GM23338 (cell line): ENCODE data around the gene CNPY1. TPM values are rescaled to one million over a fixed set of nuclear protein-coding genes. Genes with fewer than 3 reads are reported as not detected.

Experiments
- CREB1 ChIP-seq: fragments of 250-450 bp; sonication (Bioruptor Pico); IDR thresholded peaks from 2 replicates; pipeline ENCODE4 v1.5.0; 2020; ENCODE audit warnings: low read depth, mild to moderate bottlenecking, moderate library complexity
- EZH2 ChIP-seq: fragments of 200-600 bp; sonication (generic); IDR thresholded peaks from one replicate; pipeline ENCODE4 v1.8.0; 2017; ENCODE audit warnings: antibody characterized with exemption, mild to moderate bottlenecking, low read depth; ENCODE audit not compliant: unreplicated experiment
- EZH2phosphoT487 ChIP-seq: fragments of 200-600 bp; sonication (generic); IDR thresholded peaks from one replicate; pipeline ENCODE4 v1.8.1; 2018; ENCODE audit warnings: antibody characterized with exemption; ENCODE audit not compliant: unreplicated experiment
- JUNB ChIP-seq: IDR thresholded peaks from one replicate; pipeline ENCODE4 v1.6.1; 2016; ENCODE audit warnings: antibody characterized with exemption; ENCODE audit not compliant: unreplicated experiment
- NANOG ChIP-seq: IDR thresholded peaks from 2 replicates; pipeline ENCODE4 v1.6.1; 2016; ENCODE audit warnings: antibody characterized with exemption, borderline replicate concordance
- POLR2AphosphoS5 ChIP-seq: IDR thresholded peaks from 2 replicates; pipeline ENCODE4 v1.6.1; 2016; ENCODE audit warnings: antibody characterized with exemption, low read depth
- STAT1 ChIP-seq: IDR thresholded peaks from one replicate; pipeline ENCODE4 v1.6.1; 2016; ENCODE audit warnings: antibody characterized with exemption; ENCODE audit not compliant: unreplicated experiment
- ZNF331 ChIP-seq: fragments of 250-450 bp; sonication (Bioruptor Pico); IDR thresholded peaks from 2 replicates; pipeline ENCODE4 v1.5.0; 2020; ENCODE audit warnings: low read depth, mild to moderate bottlenecking, moderate library complexity
- polyA plus RNA-seq: library from polyadenylated mRNA; unstranded; fragments of >200 nt; fragmentation: Nextera tagmentation; extraction: Ambion mirVana; gene quantifications from 2 replicates; pipeline ENCODE4 v1.2.1, GENCODE V29; 2016
- total RNA-seq: library from RNA; depleted of rRNA; stranded (reverse); fragments of >200 nt; shearing (Covaris generic); gene quantifications from 2 replicates; pipeline ENCODE4 v1.2.3, GENCODE V29; 2014
- TF ChIP-seq, protein P1 (sequence below): fragments of 250-450 bp; sonication (Bioruptor Pico); IDR thresholded peaks from 2 replicates; pipeline ENCODE4 v1.5.0; 2020; ENCODE audit warnings: mild to moderate bottlenecking, moderate library complexity
- TF ChIP-seq, protein P2 (sequence below), 2 experiments: fragments of 200-600 bp in 1 of 2; sonication (generic) in 1 of 2; conservative IDR thresholded peaks; 2 replicates each; pipeline versions ENCODE4 v1.5.1 to v1.6.1; 2016 to 2017; ENCODE audit warnings: antibody characterized with exemption in 2 of 2, low read depth in 2 of 2, mild to moderate bottlenecking in 2 of 2, moderate library complexity in 1 of 2

CNPY1 gene
- total and polyA plus RNA-seq, 2 experiments from 2014 or later, result not detected

DNA sequence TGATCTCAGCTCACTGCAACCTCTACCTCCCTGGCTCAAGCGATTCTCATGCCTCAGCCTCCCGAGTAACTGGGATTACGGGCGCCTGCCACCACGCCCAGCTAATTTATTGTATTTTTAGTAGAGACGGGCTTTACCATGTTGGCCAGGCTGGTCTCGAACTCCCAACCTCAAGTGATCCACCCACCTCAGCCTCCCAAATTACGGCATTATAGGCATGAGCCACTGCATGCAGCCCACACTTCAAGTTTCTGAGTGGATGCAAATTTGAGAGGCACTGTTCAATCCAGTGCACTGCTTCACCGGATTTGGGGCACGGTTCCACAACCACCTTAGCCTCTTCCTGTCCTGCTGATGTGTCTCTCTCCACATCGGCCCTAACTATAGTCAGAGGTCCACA lies 16.5 kb downstream of the CNPY1 start (continued):
- TF ChIP-seq, protein P1, sequence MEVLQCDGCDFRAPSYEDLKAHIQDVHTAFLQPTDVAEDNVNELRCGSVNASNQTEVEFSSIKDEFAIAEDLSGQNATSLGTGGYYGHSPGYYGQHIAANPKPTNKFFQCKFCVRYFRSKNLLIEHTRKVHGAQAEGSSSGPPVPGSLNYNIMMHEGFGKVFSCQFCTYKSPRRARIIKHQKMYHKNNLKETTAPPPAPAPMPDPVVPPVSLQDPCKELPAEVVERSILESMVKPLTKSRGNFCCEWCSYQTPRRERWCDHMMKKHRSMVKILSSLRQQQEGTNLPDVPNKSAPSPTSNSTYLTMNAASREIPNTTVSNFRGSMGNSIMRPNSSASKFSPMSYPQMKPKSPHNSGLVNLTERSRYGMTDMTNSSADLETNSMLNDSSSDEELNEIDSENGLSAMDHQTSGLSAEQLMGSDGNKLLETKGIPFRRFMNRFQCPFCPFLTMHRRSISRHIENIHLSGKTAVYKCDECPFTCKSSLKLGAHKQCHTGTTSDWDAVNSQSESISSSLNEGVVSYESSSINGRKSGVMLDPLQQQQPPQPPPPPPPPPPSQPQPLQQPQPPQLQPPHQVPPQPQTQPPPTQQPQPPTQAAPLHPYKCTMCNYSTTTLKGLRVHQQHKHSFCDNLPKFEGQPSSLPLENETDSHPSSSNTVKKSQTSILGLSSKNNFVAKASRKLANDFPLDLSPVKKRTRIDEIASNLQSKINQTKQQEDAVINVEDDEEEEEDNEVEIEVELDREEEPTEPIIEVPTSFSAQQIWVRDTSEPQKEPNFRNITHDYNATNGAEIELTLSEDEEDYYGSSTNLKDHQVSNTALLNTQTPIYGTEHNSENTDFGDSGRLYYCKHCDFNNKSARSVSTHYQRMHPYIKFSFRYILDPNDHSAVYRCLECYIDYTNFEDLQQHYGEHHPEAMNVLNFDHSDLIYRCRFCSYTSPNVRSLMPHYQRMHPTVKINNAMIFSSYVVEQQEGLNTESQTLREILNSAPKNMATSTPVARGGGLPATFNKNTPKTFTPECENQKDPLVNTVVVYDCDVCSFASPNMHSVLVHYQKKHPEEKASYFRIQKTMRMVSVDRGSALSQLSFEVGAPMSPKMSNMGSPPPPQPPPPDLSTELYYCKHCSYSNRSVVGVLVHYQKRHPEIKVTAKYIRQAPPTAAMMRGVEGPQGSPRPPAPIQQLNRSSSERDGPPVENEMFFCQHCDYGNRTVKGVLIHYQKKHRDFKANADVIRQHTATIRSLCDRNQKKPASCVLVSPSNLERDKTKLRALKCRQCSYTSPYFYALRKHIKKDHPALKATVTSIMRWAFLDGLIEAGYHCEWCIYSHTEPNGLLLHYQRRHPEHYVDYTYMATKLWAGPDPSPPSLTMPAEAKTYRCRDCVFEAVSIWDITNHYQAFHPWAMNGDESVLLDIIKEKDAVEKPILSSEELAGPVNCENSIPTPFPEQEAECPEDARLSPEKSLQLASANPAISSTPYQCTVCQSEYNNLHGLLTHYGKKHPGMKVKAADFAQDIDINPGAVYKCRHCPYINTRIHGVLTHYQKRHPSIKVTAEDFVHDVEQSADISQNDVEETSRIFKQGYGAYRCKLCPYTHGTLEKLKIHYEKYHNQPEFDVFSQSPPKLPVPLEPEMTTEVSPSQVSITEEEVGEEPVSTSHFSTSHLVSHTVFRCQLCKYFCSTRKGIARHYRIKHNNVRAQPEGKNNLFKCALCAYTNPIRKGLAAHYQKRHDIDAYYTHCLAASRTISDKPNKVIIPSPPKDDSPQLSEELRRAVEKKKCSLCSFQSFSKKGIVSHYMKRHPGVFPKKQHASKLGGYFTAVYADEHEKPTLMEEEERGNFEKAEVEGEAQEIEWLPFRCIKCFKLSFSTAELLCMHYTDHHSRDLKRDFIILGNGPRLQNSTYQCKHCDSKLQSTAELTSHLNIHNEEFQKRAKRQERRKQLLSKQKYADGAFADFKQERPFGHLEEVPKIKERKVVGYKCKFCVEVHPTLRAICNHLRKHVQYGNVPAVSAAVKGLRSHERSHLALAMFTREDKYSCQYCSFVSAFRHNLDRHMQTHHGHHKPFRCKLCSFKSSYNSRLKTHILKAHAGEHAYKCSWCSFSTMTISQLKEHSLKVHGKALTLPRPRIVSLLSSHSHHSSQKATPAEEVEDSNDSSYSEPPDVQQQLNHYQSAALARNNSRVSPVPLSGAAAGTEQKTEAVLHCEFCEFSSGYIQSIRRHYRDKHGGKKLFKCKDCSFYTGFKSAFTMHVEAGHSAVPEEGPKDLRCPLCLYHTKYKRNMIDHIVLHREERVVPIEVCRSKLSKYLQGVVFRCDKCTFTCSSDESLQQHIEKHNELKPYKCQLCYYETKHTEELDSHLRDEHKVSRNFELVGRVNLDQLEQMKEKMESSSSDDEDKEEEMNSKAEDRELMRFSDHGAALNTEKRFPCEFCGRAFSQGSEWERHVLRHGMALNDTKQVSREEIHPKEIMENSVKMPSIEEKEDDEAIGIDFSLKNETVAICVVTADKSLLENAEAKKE (CRISPR knock-in tag), result no peak
- TF ChIP-seq EZH2, result no peak
- no peak for TF ChIP-seq EZH2phosphoT487
- no peak for TF ChIP-seq CREB1 (CRISPR knock-in tag)
- no peak for TF ChIP-seq STAT1
- no peak for TF ChIP-seq NANOG
- TF ChIP-seq JUNB, result no peak
- no peak for TF ChIP-seq POLR2AphosphoS5
- TF ChIP-seq ZNF331 (CRISPR knock-in tag), result no peak
- TF ChIP-seq, protein P2, sequence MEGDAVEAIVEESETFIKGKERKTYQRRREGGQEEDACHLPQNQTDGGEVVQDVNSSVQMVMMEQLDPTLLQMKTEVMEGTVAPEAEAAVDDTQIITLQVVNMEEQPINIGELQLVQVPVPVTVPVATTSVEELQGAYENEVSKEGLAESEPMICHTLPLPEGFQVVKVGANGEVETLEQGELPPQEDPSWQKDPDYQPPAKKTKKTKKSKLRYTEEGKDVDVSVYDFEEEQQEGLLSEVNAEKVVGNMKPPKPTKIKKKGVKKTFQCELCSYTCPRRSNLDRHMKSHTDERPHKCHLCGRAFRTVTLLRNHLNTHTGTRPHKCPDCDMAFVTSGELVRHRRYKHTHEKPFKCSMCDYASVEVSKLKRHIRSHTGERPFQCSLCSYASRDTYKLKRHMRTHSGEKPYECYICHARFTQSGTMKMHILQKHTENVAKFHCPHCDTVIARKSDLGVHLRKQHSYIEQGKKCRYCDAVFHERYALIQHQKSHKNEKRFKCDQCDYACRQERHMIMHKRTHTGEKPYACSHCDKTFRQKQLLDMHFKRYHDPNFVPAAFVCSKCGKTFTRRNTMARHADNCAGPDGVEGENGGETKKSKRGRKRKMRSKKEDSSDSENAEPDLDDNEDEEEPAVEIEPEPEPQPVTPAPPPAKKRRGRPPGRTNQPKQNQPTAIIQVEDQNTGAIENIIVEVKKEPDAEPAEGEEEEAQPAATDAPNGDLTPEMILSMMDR (conservative IDR thresholded peaks at IDR 0.05; ENCODE audit: low read depth in 2 of 2), result no peak
